ENCODE measurements around the gene PNLDC1.

GRCh38 chr6:159844737-159845645, 44.9 kb downstream of the PNLDC1 start:
- TF ChIP-seq CTCF (IDR thresholded peaks at IDR 0.05) (no peak), POLR2AphosphoS5 (IDR thresholded peaks at IDR 0.05; ENCODE audit: insufficient read depth in 1 of 2, low read depth in 1 of 2) (no peak), POLR2A (IDR thresholded peaks at IDR 0.05) (no peak)

Data from vagina (tissue), 2 donors.